GM19023 (cell line): ENCODE results near the gene HPN.
"Not testable (repeated sequence)": the region's sequence is repeated elsewhere in the genome, so short reads cannot be mapped to it uniquely, and the experiment has no call there.

Source experiments
- ATAC-seq: cut with Tn5 transposase; IDR thresholded peaks from one replicate; pipeline ENCODE4 v1.9.1; 2021; ENCODE audit warnings: mild to moderate bottlenecking, moderate library complexity; ENCODE audit not compliant: unreplicated experiment

HPN gene

DNA sequence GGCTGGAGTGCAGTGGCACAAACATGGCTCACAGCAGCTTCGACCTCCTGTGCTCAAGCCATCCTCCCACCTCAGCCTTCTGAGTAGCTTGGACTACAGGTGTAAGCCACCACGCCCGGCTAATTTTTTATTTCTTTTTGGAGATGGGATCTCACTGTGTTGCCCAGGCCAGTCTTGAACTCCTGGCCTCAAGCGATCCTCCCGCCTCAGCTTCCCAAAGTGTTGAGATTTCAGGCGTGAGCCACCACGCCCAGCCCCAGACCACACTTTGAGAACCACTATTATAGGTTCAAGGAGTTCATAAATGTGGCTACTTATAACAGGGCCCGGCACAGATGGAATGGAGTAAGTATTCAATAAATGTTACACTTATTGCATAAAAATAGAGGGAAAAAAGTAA is 14.5 kb upstream of the HPN start:
- no peak for ATAC-seq

DNA sequence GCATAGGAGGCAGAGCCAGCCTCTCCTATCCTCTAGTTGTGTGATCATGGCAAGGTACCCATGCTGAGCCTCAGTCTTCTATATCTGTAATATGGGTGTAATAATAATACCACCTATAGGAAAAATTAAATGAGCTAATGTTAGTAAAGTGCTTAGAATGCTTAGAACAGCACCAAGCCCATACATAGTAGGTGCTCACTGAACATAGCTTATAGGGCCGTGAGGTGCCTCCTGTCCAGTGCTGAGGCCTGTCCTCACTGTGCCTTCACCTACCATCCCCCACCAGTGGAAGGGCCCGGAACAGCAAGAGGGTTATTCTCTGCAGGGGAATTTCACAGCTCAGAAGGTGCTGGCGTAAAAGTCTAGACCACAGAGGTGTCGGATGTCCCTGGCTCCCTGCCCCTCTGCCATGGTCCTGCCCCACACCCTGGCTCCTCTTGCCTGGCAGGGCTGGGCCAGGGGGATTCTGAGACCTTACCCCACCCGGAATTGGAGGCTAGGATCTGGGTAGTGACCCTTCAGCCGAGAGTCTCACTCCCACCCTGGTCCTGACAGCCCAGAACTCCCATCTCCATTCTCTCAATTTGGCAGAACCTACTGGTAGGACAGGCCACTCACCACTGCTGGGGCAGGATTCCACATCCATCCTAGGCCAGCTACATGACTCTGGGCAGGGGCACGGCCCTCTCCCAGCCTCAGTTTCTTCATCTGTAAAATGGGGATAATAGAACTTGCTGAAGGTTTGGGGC is 13.5 kb upstream of the HPN start:
- ATAC-seq = no peak

DNA sequence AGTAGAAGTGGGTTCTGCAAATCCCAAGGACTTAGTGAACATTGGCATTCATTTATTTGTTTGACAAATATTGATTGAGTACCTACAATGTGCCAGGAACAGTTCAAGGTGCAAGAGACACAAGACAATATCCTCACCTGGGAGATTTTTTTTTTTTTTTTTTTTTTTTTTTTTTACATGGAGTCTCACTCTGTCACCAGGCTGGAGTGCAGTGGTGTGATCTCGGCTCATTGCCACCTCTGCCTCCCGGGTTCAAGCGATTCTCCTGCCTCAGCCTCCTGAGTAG is 13.0 kb upstream of the HPN start:
- not testable (repeated sequence) for ATAC-seq

DNA sequence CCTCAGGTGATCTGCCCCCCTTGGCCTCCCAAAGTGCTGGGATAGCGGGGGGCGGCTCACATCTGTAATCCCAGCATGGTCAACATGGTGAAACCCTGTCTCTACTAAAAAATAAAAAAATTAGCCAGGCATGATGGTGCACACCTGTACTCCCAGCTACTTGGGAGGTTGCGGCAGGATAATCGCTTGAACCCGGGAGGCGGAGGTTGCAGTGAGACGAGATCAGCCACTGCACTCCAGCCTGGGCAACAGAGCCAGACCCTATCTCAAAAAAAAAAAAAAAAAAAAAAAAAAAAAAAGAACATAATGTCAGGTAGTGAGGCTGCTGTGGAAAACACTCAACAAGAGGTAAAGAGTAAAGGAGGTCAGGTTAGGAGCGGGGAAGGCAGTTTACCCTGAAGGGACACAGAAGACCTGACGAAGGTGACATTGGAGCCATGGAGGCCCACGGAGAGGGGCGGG is 12.2 kb upstream of the HPN start:
- not testable (repeated sequence) for ATAC-seq

DNA sequence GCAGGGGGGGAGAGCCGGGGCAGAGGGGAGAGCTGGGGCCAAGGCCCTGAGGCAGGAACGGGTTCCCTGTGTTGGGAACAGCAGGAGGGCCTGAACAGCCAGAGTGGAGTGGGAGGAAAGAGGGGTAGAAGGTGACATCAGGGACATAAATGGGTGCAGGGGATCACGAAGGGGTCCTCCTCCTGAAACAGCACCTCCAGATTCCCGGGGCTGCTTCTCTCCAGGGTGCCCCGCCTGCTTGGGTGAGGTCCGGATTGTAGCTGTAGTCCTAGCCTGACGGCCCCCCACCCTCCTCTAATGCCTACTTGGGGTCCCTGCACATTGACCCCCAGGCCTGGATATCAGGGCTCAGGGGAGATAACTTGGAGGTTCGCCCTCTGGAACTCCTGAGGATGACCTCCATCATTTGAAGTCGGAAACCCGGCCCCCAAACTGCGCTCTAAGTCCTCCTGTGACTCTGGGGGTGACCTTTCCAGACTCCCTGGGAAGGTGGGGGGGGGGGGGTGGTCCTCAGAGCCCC is 11.7 kb upstream of the HPN start:
- ATAC-seq = no peak

DNA sequence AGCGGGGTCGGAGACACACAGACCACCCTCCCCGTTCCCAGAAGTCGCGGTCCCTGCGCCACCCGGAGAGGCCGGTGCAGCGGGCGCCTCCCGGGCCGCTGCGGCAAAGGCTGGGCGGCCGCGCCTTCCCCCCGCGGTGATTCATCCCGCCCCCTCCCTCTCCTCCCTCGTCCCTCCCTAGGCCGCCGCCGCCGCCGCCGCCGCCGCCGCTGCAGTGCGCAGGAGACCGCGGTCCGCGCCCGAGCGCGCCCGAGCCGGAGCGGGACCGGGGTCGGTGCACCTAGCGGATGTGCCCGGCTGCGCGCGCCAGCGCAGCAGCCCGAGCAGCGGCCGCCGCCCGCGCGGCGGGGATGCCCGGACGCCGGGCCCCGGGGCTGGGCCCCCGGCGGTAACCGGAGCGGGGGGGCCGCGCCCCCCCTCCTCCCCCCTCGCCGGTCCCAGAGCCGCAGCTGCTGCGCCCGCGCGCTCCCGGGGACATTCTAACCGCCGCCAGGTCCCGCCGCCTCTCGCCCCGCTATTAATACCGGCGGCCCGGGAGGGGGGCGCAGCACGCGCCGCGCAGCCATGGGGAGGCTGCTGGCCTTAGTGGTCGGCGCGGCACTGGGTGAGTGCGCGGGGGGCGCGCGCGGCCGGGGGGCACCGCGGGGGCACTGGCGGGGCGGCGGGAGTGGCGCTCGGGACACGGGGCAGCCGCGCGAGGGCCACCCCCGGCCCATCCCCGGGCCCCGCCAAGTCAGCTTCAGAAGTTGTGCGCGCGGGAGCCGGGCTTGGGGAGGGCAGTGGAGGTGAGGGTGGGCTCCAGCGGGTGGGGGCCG is 11.1 kb upstream of the HPN start, which contains the start of gene SCN1B:
TSS of gene SCN1B (plus strand) at position 214 of the 815 bp plus-strand sequence. CDS start at position 565, 351 bp downstream.
- ATAC-seq = no peak

DNA sequence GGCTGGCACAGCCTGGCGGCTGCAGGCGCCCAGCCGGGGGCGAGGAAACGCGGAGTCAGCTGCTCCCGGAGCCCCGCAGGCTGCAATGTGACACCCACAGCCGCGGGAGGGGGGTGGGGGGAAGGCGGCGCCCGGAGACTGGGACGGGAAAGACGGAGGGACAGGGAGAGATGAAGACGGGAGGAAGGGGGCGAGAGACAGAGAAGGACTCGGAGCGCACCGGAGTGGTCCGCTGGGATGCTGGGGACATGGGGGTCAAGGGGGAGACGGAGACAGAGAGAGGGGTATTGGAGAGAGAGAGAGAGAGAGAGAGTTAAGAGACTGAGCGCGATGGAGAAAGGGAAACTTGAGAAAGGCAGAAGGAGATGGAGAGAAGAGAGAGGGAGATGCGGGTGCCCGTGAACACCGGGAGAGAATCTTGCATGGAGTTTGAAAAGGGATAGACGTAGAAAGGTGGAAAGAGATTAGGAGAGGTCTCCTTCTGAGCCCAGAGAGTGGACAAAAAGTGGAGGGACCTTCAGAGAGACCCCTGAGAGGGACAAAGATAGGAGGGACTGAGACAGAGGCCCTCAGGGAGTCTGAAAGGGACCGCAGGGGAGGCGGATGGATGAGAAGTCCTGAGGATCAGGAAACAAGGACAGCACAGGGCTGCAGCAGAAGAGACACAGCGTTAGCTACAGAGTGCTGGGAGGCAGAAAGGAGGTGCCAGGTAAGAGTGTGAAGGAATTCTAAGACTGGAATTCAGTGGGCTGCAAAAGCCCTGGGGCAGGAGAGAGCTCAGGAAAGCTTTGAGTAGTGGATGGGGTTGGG is 10.2 kb upstream of the HPN start:
- no peak for ATAC-seq

DNA sequence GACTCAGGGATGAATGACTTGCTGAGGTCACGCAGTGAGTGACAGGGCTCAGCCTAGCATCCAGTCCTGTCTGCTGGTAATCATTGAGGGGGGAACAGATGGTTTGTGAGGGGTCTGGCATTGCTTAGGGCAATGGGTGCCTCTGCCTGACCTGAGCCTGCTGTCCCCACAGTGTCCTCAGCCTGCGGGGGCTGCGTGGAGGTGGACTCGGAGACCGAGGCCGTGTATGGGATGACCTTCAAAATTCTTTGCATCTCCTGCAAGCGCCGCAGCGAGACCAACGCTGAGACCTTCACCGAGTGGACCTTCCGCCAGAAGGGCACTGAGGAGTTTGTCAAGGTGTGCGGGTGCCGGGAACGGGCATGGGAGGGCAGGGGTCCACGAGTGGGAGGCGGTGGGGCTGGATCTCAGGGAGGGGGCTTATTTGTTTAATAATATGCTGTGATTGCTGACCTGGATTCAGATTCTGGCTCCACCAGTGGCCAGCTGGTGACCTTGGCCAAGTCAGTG is 9.1 kb upstream of the HPN start:
- no peak for ATAC-seq

DNA sequence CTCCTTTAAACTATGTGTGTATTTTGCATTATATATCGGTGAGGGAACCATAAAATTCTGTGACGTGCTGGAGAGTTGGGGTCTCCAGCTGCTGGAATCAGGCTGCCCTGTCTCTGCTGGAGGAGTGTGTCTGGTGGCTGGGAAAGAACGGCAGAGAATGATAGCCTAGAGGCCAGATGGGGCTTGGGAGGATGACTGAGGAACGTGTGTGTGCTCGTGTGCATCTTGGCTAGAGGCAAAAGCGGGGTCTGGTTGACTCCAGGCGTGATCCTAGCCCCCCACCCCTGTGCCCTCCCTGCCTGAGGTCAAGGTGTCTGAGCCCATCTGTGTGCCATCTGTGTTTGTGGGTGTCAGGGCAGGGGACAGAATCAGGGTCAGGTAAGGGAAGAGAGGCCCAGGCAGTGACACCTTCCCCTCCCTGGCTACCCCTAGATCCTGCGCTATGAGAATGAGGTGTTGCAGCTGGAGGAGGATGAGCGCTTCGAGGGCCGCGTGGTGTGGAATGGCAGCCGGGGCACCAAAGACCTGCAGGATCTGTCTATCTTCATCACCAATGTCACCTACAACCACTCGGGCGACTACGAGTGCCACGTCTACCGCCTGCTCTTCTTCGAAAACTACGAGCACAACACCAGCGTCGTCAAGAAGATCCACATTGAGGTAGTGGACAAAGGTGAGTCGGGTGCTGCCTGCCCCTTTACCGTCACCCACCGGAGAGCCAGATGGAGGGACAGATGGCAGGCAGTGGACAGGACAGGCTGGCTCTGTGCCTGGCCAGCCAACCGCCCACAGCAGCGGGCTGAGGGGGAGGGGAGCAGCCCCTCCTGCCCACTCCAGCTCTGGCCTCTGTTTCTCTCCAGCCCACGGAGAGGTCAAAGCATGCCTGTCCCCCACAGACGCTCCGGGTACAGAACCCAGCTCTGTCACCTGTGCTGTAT is 8.2 kb upstream of the HPN start:
- ATAC-seq = no peak

DNA sequence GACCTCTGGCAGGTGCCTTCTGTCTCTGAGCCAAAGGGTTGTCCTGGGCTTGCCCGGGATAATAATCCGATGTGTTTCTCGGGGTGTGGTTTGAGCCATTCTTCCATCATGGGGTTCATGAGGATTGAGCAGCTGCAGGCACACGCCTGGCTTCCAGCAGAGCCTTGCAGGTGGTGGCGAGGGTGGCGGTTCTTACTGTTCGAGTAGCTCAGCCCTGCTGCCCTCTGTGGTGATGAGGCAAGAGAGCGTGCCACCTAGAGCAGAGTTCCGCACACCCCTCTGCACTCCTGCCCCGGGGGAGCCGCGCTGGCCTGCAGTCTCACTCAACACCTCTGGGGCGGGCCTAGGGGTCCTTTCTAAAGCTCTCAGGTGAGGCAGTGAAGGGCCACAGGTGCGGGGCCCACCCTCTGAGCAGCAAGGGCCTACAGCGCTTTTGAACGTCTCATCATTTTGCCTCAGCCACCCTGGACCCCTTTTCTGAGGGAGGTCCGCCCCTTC is 7.5 kb upstream of the HPN start:
- ATAC-seq = no peak

DNA sequence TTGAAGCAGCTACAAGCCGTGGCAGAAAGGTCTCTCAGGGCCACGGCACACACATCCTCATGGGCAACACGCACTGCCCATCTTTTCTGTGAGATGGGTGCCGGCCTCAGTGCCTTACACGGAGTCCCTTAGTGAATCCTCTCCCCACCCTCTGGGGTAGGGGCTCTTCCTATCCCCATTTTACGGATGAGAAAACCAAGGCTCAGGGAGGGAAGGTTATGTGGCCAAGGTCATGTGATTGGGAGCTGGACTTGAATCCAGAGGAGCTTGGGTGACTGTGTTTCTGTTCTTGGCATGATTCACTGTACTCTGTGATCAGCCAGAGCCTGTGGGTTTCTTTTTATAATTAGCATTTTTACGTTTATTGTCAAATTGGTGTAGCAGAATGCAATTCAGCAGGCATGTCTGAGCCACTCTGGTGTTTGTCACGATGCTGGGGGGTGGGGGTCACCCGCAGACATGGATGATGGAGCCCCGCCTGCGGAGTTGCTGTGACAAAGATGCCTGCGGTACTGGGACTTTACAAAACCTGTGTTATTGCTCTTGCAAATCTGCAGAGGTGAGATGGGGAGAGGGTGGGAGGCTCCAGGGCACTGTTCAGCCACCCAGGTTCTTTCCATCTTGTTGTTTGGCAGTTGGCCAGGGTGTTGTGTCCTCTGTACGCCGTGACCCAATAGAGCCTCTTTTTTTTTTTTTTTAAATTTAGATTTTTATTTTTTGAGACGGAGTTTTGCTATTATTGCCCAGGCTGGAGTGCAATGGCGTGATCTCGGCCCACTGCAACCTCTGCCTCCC is 6.7 kb upstream of the HPN start:
- no peak for ATAC-seq

DNA sequence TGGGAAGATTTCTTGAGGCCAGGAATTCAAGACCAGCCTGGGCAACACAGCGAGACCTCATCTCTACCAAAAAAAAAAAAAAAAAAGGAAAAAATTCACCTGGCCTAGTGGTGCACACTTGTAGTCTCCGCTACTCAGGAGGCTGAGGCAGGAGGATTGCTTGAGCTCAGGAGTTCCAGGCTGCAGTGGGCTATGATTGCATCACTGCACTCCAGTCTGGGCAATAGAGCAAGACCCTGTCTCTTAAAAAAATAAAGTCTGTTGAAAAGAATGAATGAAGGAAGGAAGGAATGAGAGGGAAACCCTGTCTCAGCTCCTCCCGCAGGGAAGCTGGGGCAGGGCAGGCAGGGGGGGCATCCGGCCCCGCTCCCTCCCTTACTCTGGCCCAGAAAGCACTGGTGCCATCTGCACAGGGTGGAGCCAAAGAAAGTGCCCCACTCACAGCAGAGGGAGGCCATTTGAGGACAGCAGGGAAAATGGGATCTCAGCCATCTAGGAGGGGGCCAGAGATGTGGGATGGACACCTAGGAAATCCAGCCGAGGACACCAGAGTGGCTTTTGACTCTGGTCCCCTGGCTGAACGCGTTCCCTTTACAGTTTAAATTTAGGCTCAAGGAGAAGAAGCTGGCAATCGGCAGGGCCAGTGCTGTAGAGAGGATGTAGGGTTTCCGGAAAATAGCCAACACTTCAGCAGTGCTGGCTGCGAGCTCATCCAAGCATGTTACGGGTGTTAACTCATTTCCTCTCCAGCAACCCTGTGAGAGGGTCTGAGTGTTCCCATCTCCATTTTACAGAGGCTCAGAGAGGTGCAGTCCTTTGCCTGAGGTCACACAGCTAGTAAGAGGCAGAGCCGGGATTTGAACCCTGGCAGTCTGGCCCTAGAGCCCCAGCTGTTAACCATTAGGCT is 3.6 kb upstream of the HPN start:
- no peak for ATAC-seq

DNA sequence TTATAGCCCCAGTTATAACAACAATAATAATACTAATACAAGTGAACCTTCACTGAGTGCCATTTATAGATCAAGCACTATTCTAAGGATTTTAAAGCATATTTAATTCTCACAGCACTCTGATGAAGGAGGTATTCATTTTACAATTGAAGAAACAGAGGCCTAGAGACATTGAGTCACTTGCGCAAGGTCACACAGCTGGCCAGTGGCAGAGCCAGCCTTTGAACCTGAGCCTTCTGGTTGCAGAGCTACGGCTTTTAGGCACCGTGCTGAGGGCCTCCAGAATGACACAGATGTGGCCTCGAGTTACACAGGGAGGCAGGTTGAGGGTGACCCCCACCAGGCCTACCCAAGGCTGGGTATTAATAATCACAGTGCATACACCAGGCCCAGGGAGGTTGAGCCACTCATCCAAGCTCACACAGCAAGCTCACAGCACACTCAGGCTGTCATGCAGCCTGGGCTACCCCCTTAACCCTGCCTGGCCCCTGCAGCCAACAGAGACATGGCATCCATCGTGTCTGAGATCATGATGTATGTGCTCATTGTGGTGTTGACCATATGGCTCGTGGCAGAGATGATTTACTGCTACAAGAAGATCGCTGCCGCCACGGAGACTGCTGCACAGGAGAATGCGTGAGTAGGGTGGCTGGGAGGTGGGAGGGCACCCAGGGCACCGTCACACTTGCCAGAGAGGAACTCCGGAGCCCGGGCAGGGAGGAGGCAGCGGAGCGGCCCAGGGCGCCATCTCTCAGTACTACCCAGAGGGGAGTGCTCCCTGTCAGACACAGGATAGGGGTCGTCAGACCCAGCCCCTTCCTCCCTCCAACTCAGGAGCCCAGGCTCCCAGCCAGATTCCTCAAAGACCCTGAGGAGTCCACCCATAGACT is 2.7 kb upstream of the HPN start:
- no peak for ATAC-seq

DNA sequence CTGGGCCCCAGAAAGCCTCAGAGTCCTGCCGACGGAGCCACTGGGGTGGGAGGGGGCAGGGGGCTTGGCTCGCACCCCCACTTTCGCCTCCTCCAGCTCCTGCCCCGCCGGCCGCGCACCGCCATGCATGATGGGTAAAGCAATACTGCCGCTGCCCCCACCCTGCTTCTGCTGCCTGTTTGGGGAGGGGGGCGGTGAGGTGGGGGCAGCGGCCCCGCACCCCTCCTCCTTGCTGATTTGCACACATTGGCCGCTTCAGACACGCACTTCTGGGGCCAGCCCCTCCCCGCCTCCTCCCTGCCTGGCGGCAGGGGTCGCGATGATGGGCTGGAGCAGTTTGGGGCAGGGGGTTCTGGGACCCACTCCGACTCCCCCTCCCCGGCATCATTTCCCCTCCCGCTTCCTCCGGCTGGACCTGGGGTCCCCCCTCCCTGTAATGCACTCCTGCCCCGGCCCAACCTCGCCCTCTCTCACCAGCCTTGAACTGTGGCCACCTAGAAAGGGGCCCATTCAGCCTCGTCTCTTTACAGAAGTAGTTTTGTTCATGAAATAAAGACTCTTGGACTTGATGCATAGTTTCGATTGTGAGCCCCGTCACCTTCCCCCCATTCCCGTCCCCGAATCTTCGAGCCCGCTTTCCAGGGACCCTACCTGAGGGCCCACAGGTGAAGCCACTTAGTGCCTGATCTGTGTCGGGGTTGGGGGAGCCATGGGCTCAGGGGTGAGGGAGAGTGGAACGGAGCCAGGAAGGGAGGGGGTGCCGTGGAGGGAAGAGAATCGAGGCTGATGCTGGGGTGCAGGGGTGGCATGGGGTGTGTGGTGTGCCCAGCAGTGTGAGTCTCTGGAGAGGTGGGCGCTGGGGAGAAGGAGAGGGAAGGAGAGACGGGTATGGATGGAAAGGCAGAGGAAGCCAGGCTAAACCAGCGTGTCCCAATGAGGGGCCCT is 1.4 kb upstream of the HPN start:
- ATAC-seq = no peak

DNA sequence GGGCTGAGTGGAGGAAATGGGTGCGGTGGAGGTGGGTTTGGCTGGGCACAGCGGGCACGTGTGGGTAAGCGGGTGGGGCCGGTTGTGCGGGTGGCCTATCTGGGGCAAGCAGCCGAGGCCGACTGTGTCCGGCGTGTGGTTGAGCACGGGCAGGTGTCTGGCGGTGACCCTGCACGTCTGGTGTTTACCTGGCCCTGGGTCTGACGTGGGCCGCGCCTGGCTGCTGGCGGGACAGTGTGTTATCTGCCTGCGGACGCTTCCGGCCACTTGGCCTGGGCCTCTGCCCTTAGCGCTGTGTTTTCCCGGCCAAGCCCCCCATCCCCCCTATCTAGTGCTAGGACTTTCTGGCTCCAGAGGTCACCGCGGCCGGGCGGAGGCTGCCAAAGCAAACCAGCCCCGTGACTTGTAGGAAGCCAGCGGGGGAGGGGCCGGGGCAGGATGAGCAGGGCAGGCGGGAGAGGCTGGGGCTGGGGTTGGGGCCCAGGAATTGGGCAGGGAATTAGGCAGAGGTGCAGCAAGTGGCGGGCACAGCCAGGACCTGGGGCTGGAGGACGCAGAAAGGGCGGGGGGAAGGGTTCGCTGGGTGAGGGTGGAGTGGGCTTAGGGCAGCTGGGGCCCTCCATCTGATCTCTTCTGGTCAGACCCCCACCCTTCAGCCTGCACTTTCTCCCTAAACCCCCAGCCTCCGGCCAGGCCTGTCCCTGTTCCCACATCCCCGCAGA is 534 bp upstream of the HPN start:
- ATAC-seq = no peak
